GM19397 (cell line): ENCODE data around the gene OR2A12.
"Not testable (repeated sequence)": the region's sequence is repeated elsewhere in the genome, so short reads cannot be mapped to it uniquely, and the experiment has no call there.

Source experiments
- ATAC-seq: cut with Tn5 transposase; IDR thresholded peaks from one replicate; pipeline ENCODE4 v1.9.1; 2021; ENCODE audit warnings: mild to moderate bottlenecking, moderate library complexity; ENCODE audit not compliant: unreplicated experiment

Gene OR2A12, protein sequence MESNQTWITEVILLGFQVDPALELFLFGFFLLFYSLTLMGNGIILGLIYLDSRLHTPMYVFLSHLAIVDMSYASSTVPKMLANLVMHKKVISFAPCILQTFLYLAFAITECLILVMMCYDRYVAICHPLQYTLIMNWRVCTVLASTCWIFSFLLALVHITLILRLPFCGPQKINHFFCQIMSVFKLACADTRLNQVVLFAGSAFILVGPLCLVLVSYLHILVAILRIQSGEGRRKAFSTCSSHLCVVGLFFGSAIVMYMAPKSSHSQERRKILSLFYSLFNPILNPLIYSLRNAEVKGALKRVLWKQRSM

DNA sequence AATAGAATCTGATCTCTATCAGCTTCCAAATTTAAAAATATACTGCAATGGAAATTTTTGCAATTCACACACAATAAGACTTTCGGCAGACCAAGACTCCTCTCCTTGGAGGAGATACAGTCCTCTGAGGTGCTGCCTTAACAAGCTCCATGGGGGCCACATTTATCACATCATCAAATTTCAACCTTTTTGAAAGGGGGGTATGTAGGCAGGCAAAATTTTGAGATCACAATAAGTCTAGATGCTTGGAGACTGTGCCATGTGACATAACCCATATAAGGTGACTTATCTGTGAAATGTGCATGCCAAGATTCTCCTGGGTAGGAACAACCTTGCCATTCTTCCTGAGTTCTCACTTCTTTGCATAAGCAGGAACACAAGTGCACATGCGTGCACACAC, at the start of gene OR2A12:
OR2A12 (plus strand) TSS at position 301 of the 400 bp plus-strand sequence. CDS start 8,830 bp downstream, outside the sequence.
- no peak for ATAC-seq

DNA sequence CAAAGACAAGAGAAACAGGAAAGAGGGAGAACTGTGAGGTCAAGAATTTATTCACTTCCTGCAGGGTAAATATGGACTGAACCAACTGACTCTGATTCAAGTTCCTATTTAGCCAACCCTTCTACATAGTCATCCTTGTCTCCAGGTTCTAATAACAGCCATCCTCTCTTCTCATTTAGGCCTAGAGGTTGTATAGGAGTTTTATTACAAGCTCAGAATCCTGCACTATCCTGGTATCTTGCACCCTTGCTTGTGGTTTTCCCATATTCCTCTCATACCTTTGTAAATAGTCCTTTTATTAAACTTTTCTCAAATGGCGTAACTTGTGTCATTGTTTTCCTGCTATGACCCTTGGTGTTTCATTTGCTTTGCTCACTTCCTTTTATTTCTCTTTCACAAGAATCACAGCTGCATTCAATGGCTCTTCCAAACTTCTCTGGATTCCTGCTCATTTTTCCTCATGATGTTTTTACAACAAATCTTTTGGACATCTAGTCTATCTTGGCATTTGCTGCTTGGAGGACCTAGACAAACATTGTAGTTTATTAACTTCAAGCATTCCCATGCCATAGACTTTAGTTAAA, 49.7 kb upstream of the OR2A12 start:
- no peak for ATAC-seq

DNA sequence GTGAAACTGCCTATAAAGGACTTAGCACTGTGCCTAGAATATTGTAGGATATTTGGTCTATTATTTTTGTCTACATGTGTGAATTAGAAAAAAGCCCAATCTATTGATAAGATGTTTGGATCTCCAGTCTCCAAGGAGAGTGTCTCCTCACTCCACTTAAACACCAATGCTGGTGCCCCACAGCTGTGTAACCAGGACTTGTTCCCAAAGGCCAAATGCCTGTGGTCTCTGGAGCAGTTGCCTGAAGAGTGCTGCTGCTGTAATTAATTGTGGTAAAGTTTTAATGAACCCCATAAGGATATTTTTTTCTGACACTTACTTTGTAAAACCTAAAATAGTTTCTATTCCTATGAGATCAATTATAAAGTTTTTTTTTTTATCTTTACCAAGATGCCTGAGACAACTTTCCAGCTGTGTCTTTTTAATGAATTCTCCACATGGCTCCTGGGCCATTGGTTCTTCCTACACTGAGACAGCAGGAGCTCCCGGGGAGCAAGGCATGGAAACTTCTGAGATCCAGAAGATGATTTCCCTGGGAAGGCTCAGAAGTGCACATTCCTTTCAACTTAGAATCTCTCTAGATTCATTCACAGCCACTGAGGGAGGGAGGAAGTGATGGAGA, 48.6 kb upstream of the OR2A12 start:
- ATAC-seq: no peak

DNA sequence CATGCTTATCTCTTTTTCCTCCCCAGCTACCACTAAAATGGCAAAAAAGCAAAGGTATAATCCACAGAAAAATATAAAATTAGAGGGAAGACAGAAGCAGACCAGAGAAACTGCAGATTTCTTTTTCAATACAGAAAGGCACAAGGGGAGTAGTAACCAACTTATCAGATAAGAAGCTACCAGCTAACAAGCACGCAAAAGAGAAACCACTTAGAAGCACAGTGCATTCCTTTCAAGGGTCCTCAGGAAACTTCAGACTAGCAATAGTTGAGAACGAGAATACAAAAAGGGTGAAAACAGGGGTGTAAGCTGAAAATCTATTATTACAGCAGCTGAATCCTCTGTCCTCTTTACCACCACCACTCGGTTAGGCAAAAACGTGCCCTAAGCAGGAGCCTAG, 47.2 kb upstream of the OR2A12 start:
- no peak for ATAC-seq

DNA sequence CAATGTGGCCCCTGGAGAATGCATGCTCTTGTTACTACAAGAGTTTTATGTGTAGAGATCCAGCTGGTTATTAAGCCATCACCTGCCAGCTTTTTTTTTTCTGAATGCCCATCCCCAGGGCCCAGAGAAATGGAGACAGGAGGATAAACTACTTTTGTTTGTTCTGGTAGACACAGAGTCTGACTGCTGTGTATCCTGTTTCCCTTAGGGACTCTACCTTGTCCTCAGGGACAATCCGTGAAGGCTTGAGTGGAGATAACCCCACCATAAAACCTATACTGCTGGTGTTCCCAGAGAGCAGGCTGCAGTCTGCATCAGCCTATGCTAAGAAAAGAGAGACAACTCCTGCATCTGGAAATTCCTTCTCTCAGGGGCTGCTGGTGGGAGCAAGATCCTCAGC, 37.4 kb upstream of the OR2A12 start, which contains the start of gene OR2A5:
OR2A5 (plus strand) TSS at position 301 of the 400 bp plus-strand sequence. CDS start 1,454 bp downstream, outside the sequence.
- no peak for ATAC-seq

DNA sequence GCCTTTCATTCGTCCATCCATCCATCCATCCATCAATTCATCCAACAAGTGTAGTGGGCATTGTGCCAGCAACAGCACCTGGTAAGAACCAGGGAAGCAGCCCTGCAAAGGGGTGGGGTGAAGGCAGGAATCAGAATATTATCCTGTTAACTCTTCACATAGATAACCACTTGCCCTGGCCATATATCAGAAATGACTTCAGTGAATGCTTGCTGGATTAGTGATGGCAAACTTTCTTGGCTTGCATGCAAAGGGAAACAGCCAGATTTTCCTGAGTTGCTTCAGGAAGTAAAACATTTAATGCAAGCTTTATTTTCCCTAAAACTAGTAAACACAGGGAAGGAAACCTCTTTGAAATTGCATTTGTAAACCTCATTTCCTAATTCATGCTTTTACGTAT, 36.6 kb upstream of the OR2A12 start:
- ATAC-seq: no peak

DNA sequence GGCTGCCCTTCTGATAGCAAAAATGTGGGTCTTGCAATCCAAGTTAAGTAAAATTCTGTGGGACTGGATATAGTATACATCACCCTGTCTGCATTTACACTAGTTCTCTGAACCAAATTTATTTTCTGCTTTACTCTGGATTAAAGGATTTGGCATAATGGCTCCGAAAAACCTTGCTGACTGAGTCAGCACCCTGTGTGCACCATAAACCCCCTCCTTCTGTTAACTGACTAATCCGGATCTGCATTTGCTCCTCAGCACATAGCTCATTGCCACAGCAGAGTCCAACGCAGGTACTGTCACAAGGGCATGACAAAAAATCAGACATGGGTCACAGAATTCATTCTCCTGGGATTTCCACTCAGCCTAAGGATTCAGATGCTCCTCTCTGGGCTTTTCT, 36.0 kb upstream of the OR2A12 start:
- ATAC-seq: no peak

DNA sequence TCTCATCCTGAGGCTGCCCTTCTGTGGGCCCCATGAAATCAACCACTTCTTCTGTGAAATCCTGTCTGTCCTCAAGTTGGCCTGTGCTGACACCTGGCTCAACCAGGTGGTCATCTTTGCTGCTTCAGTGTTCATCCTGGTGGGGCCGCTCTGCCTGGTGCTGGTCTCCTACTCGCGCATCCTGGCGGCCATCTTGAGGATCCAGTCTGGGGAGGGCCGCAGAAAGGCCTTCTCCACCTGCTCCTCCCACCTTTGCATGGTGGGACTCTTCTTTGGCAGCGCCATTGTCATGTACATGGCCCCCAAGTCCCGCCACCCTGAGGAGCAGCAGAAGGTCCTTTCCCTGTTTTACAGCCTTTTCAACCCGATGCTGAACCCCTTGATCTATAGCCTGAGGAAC, 35.2 kb upstream of the OR2A12 start:
- ATAC-seq: not testable (repeated sequence)

DNA sequence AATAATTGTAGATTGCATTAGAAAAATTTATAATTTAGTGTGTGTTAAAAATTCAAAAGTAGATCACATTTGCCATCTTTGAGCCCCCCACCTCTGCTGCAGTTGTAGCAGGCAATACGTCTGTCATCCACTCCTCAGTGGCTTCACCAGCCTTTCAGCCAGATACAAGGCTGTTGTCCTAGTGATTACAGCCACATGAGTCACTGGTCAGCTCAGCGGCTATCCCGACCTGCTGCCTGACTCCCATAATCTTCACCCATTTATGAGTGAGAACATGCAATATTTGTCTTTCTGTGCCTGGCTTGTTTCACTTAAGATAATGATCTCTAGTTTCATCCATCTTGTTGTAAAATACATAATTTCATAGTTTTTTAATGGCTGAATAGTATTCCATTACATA, 28.1 kb upstream of the OR2A12 start:
- no peak for ATAC-seq

DNA sequence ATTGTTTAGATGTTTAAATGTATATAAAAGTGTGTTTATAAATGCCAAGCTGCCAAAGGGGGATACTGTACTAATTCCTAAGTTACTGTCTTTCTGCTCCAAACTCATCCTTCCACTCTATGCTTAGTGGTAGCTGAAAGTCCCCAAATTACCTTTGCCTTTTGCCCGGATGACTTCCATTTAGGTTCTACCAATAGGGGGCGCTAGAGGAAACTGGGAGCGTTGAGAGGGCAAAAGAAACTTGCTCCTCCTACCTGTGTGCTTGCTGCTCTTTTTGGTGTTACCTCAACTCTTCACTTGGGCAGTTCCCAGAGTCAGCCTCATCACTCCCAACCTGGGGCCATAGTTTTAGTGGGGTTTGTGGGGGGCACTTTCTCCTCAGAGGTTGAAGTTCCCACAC, 22.4 kb upstream of the OR2A12 start:
- ATAC-seq: no peak

DNA sequence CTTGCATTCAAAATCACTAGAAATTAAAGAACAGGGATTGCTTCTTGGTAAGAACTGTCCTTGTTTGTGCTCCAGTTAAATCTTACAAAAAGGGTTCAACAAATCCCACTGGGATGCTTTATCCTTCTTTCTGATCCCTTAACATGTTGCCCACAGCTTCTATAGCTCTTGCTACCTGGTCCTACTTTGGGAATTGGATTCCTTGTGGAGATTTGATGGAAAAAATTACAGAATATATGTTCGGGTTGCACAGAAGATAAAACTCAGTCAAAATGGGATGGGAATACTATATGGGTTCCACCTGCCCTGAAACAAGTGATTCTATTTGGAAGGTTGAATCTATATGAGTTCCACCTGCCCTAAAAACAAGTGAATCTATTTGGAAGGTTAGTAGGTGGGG, 16.6 kb upstream of the OR2A12 start, which contains the start of gene OR2A25:
OR2A25 (plus strand) TSS at position 301 of the 400 bp plus-strand sequence. CDS start 4,409 bp downstream, outside the sequence.
- no peak for ATAC-seq

DNA sequence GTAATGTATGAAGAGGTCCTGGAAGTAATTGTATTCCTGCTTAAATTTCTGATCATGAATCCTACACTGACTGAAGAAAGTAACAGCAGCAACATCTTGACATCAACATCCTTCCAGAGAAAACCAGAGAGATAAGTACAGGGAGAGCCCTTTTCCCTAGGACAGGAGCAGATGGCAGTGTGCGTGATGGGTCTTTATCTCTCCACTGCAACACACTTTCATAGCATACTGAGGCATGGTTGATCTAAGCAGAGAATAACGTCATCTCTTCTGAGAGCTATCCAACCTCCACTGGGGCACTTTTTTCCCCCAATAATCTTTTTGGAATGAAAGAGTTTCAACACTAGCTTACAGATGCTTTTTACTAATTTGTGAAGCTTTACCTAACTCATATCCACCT, 16.1 kb upstream of the OR2A12 start:
- ATAC-seq: no peak

DNA sequence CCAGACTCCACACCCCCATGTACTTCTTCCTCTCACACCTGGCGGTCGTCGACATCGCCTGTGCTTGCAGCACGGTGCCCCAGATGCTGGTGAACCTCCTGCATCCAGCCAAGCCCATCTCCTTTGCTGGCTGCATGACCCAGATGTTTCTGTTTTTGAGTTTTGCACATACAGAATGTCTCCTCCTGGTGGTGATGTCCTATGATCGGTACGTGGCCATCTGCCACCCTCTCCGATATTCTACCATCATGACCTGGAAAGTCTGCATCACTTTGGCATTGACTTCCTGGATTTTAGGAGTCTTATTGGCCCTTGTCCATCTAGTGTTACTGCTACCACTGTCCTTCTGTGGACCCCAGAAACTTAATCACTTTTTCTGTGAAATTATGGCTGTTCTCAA, 11.7 kb upstream of the OR2A12 start:
- ATAC-seq: no peak

DNA sequence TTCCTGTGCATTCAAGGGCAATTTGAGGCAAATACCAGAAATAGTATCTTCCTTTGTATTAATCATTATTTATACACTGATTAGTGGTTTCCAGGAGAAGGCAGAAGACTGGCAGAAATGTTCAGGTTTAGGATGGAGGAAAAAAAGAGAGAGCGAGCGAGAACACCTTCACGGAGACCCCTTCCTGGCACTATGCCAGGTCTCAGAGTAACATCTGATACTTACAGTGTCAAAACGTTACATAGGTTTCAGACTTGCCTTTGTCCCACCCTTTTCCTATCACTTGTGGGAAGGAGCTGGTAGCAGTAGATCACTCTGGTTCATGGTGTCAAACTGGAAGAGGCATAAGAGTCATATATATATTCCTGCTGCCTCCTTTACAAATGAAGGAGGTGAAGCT, 652 bp downstream of the OR2A12 start:
- no peak for ATAC-seq

DNA sequence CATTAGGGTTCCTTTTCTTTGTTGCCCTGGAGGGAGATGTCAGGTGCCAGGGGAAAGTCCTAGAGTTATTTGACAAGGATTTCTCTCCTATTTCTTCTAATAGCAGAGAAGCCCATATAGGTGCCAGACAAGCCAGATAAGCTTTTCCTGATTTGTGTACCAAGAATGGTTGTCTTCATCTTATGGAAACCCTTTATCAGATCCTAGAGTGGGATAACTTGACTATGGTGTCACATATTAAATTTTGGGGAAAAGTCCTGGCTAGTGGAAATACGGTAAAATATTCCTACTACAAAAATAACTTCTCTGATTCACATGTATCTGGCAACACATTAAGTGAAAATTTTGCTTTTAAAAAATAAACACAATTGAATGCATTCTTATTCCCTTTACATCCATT, 1.2 kb downstream of the OR2A12 start:
- no peak for ATAC-seq

DNA sequence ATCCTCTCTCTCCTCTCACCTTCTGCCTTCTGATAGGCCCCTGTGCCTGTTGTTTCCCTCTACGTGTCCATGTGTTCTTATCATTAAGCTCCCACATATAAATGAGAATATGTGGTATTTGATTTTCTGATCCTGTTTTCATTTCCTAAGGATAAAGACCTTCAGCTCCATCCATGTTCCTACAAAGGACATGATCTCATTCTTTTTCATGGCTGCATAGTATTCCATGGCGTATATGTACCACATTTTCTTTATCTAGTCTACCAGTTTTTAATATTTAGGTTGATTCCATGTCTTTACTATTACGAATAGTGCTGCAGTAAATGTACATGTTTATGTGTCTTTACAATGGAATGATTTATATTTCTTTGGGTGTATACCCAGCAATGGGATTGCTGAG, 4.6 kb downstream of the OR2A12 start:
- ATAC-seq: no peak

DNA sequence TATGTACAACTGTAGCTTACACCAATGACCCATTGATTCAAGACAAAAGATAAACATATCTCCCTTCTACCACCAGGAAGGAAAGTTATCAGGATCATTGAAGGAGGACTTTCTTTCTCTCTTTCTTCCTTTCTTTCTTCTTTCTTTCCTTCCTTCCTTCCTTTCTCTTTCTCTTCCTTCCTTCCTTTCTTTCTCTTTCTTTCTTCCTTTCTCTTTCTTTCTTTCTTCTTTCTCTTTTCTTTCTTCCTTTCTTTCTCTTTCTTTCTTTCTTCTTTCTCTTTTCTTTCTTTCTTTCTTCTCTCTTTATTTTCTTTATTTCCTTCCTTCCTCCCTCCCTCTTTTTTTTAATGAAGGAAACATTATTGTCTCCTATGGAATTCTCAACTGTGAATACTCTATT, 12.7 kb downstream of the OR2A12 start:
- no peak for ATAC-seq

DNA sequence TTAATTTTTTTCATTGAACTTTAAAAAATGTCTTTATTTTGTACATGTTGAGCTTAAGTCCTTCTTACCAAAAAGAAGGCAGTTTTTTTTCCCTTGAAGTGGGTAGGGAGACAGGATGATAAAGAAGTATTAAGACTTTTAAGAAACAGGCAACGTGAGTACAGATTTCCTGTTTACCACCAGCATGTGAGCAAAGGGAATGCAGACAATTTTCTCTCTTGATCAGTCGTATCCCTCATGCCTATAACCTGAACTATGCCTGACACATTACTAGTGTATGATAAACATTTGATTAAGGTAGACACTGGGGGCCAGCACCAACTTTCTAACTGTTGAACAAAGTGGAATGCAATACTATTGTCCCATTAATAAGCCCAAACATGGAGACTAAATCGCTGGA, 14.5 kb downstream of the OR2A12 start:
- no peak for ATAC-seq

DNA sequence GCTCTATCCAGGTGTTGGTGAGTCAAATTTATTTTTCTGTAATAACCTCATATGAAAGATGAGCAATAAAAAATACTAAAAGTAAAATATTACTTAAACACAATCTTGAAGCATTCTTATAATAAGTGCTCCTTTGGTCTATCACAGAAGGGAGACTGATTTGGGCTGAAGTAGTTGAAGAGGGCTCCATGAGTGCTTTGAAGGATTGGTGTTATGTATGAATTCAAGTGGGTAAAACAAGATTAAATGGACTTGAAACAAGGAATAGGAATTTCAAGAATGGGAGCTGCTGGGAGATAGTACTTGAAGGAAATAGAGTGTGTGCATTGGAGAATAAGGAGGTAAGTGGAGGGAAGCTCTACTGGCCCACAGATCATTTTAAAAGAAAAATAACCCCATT, 16.0 kb downstream of the OR2A12 start:
- ATAC-seq: no peak

DNA sequence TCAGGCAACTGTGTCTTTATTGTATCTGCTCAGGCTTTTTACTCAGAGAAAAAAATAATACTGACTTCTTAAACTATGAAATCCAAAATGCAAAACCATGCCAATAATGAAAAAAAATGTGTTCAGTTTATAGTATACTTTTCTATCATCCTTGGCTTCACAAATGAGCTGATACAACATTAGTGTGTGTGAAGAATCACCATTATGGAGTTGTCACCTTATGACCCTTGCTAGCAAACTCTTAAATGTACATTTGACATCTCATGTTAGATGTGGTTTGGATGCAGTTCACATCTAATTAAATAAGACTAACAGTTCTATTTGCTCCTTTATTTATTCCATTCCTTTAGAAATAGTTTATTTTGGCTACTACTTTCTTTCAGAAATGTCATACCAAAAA, 19.1 kb downstream of the OR2A12 start:
- ATAC-seq: no peak

DNA sequence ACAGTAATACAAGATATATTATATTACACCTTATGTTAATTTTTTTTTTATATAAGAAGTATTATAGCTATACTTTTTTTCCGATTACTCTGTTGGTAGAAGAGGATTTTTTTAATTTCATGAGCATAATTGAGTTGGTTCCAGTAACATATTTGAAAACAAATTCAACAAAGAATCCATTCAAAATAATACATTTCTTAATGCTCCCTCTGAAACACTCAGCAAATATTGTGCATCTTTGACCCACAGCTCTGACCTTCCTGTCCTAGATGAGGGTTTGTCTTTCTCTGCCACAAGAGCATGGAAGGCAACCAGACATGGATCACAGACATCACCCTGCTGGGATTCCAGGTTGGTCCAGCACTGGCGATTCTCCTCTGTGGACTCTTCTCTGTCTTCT, 23.2 kb downstream of the OR2A12 start, which contains the start of gene OR2A2:
OR2A2 (plus strand) TSS at position 301 of the 400 bp plus-strand sequence; CDS start at position 301, 0 bp downstream.
- no peak for ATAC-seq

DNA sequence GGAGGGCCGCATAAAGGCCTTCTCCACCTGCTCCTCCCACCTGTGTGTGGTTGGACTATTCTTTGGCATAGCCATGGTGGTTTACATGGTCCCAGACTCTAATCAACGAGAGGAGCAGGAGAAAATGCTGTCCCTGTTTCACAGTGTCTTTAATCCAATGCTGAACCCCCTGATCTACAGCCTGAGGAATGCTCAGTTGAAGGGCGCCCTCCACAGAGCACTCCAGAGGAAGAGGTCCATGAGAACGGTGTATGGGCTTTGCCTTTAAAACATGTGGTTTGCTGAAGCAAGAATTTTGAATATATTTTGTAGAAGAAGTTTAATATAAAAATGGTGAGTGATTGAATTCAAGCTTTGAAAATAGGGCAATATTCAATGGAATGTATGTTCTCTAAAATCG, 24.2 kb downstream of the OR2A12 start:
- no peak for ATAC-seq
